H9 (cell line): ENCODE data around the gene PRDM5. TPM values are rescaled to one million over a fixed set of nuclear protein-coding genes. Genes with fewer than 3 reads are reported as not detected.

Experiments used
- DNase-seq: peaks from one replicate; pipeline ENCODE4 v3.0.0-alpha.2; 2017
- H2AFZ ChIP-seq: one replicate; pipeline ENCODE4 v1.6.1; 2013; ENCODE audit warnings: mild to moderate bottlenecking, low read length, control low read depth, moderate library complexity
- H2AK5ac ChIP-seq: 2 replicates; pipeline ENCODE4 v1.6.1; 2013; ENCODE audit warnings: low read length, control low read depth, mixed read lengths; ENCODE audit not compliant: insufficient read length
- H2BK120ac ChIP-seq: one replicate; pipeline ENCODE4 v1.6.1; 2013; ENCODE audit warnings: low read depth, mild to moderate bottlenecking, low read length, control low read depth, inconsistent platforms; ENCODE audit not compliant: poor library complexity, severe bottlenecking
- H2BK12ac ChIP-seq: 2 replicates; pipeline ENCODE4 v1.6.1; 2013; ENCODE audit warnings: low read length, control low read depth, mixed read lengths, low read depth; ENCODE audit not compliant: insufficient read length
- H2BK15ac ChIP-seq: 2 replicates; pipeline ENCODE4 v1.6.1; 2013; ENCODE audit warnings: low read depth, low read length, control low read depth
- H2BK20ac ChIP-seq: one replicate; pipeline ENCODE4 v1.6.1; 2013; ENCODE audit warnings: low read depth, mild to moderate bottlenecking, low read length, control low read depth, inconsistent platforms; ENCODE audit not compliant: poor library complexity, severe bottlenecking
- H2BK5ac ChIP-seq: 2 replicates; pipeline ENCODE4 v1.6.1; 2013; ENCODE audit warnings: low read length, control low read depth, mixed read lengths; ENCODE audit not compliant: insufficient read length
- H3K14ac ChIP-seq: 2 replicates; pipeline ENCODE4 v1.6.1; 2013; ENCODE audit warnings: low read length, control low read depth; ENCODE audit not compliant: insufficient read depth
- H3K18ac ChIP-seq: 2 replicates; pipeline ENCODE4 v1.6.1; 2013; ENCODE audit warnings: low read depth, mild to moderate bottlenecking, mixed read lengths, low read length, control low read depth; ENCODE audit not compliant: insufficient read length
- H3K23ac ChIP-seq: 2 replicates; pipeline ENCODE4 v1.6.1; 2013; ENCODE audit warnings: low read length, control low read depth, mixed read lengths, low read depth; ENCODE audit not compliant: insufficient read length
- H3K23me2 ChIP-seq: 2 replicates; pipeline ENCODE4 v1.6.1; 2013; ENCODE audit warnings: low read depth, mild to moderate bottlenecking, mixed read lengths, low read length, control low read depth; ENCODE audit not compliant: insufficient read length, poor library complexity, severe bottlenecking
- H3K27ac ChIP-seq: 2 replicates; pipeline ENCODE4 v1.5.1; 2013; ENCODE audit warnings: low read length, control low read depth, mixed read lengths, low read depth; ENCODE audit not compliant: insufficient read length
- H3K27me3 ChIP-seq: 2 replicates; pipeline ENCODE4 v1.6.1; 2013; ENCODE audit warnings: low read length, control low read depth, inconsistent platforms; ENCODE audit not compliant: insufficient read depth
- H3K4ac ChIP-seq: 2 replicates; pipeline ENCODE4 v1.6.1; 2013; ENCODE audit warnings: low read depth, mild to moderate bottlenecking, control low read depth, inconsistent platforms, low read length, moderate library complexity
- H3K4me1 ChIP-seq: 2 replicates; pipeline ENCODE4 v1.6.1; 2013; ENCODE audit warnings: low read length, control low read depth, inconsistent platforms; ENCODE audit not compliant: insufficient read depth
- H3K4me2 ChIP-seq: 2 replicates; pipeline ENCODE4 v1.6.1; 2013; ENCODE audit warnings: low read length, control low read depth, mixed read lengths; ENCODE audit not compliant: insufficient read length, insufficient read depth
- H3K56ac ChIP-seq: 2 replicates; pipeline ENCODE4 v1.6.1; 2013; ENCODE audit warnings: low read depth, mild to moderate bottlenecking, mixed read lengths, low read length, control low read depth; ENCODE audit not compliant: insufficient read length
- H3K79me1 ChIP-seq: 2 replicates; pipeline ENCODE4 v1.6.1; 2013; ENCODE audit warnings: low read depth, mild to moderate bottlenecking, moderate library complexity, low read length, control low read depth, inconsistent platforms; ENCODE audit not compliant: insufficient read depth, poor library complexity, severe bottlenecking
- H3K79me2 ChIP-seq: 2 replicates; pipeline ENCODE4 v1.6.1; 2013; ENCODE audit warnings: low read length, control low read depth, inconsistent platforms; ENCODE audit not compliant: insufficient read depth
- H3K9ac ChIP-seq: 2 replicates; pipeline ENCODE4 v1.6.1; 2013; ENCODE audit warnings: low read length, control low read depth, mixed read lengths; ENCODE audit not compliant: insufficient read length; ENCODE audit errors: extremely low read depth
- H3K9me3 ChIP-seq: one replicate; pipeline ENCODE4 v1.6.1; 2013; ENCODE audit warnings: low read depth, low read length, inconsistent platforms; ENCODE audit not compliant: control insufficient read depth
- H3T11ph ChIP-seq: one replicate; pipeline ENCODE4 v1.6.1; 2013; ENCODE audit warnings: mild to moderate bottlenecking, low read length, control low read depth, inconsistent platforms
- H4K20me1 ChIP-seq: one replicate; pipeline ENCODE4 v1.6.1; 2013; ENCODE audit not compliant: control insufficient read depth, insufficient read length, insufficient read depth
- H4K5ac ChIP-seq: 2 replicates; pipeline ENCODE4 v1.6.1; 2013; ENCODE audit warnings: low read depth, mild to moderate bottlenecking, mixed read lengths, low read length, control low read depth; ENCODE audit not compliant: insufficient read length
- H4K8ac ChIP-seq: replicated peaks from 2 replicates; pipeline ENCODE4 v1.6.1; 2013; ENCODE audit warnings: low read length, control low read depth, mixed read lengths, low read depth; ENCODE audit not compliant: insufficient read length
- H4K91ac ChIP-seq: 2 replicates; pipeline ENCODE4 v1.6.1; 2013; ENCODE audit warnings: low read depth, mild to moderate bottlenecking, moderate library complexity, mixed read lengths, low read length, control low read depth; ENCODE audit not compliant: insufficient read length
- H3K27ac Mint-ChIP-seq, 3 experiments: 2 replicates in 2 of 3; 3 replicates in 1 of 3; pipeline ENCODE4 v1.8.0; 2020 to 2021; ENCODE audit warnings: mixed read lengths in 3 of 3, mild to moderate bottlenecking in 1 of 3, moderate library complexity in 1 of 3
- H3K27me3 Mint-ChIP-seq: 2 replicates; pipeline ENCODE4 v1.8.0; 2021; ENCODE audit warnings: low read depth, mild to moderate bottlenecking, moderate library complexity, mixed read lengths
- H3K36me3 Mint-ChIP-seq, 3 experiments: 2 replicates in 2 of 3; 3 replicates in 1 of 3; pipeline ENCODE4 v1.8.0; 2020 to 2021; ENCODE audit warnings: low read depth in 3 of 3, mixed read lengths in 3 of 3; ENCODE audit not compliant: insufficient read depth in 1 of 3
- H3K4me1 Mint-ChIP-seq, 2 experiments: 2 replicates each; pipeline ENCODE4 v1.8.0; 2020; ENCODE audit warnings: mixed read lengths in 2 of 2
- H3K4me3 Mint-ChIP-seq, 2 experiments: 2 replicates in 1 of 2; 3 replicates in 1 of 2; pipeline ENCODE4 v1.8.0; 2020 to 2021; ENCODE audit warnings: mild to moderate bottlenecking in 2 of 2, mixed read lengths in 2 of 2, moderate library complexity in 1 of 2
- H3K9me3 Mint-ChIP-seq, 2 experiments: 2 replicates in 1 of 2; 3 replicates in 1 of 2; pipeline ENCODE4 v1.8.0; 2020; ENCODE audit warnings: mild to moderate bottlenecking in 2 of 2, mixed read lengths in 2 of 2, moderate library complexity in 1 of 2
- CTCF ChIP-seq: fragments of 200-600 bp; sonication (generic); conservative IDR thresholded peaks from 3 replicates; pipeline ENCODE4 v1.8.0; 2021; ENCODE audit warnings: antibody characterized with exemption, mild to moderate bottlenecking
- WGBS: extraction: QIAGEN DNeasy Blood & Tissue Kit; methylation state at CpG from one replicate; pipeline ENCODE4 v1.1.7; 2013; ENCODE audit warnings: missing lambda C conversion rate, low lambda C conversion rate, mixed read lengths; ENCODE audit not compliant: insufficient read length; ENCODE audit errors: extremely low coverage; 5-methylcytosine and 5-hydroxymethylcytosine counted together
- total RNA-seq: library from RNA; stranded (reverse); gene quantifications from 2 replicates; pipeline ENCODE4 v1.2.1, GENCODE V29; 2021

Gene PRDM5
- total RNA-seq, 1 experiment from 2014 or later, result 21.7 TPM

GRCh38 chr4:120704538-120704937 is 218.0 kb downstream of the PRDM5 start:
- H3K4me1 ChIP-seq, result no peaks in the 10 kb centered on the region

More at GRCh38 chr4:120704538-120704937, 218.0 kb downstream of the PRDM5 start:
- Histone ChIP-seq H3K79me1 (no peaks in the 10 kb centered on the region), H3K27ac (no peak overlapping the region), H4K8ac (no peak overlapping the region), H3K18ac (no peak overlapping the region), H3K23me2 (no peaks in the 10 kb centered on the region), H3K56ac (no peak overlapping the region), H2BK15ac (no peak overlapping the region), H4K91ac (no peak overlapping the region), H2BK120ac (no peak overlapping the region), H4K20me1 (no peaks in the 10 kb centered on the region), H2BK12ac (no peak overlapping the region), H3K79me2 (no peaks in the 10 kb centered on the region), H3K4me2 (no peak overlapping the region), H3T11ph (no peak overlapping the region), H3K9ac (no peak overlapping the region), H3K4ac (no peak overlapping the region), H2AK5ac (no peak overlapping the region), H4K5ac (no peak overlapping the region), H2BK5ac (no peak overlapping the region), H3K9me3 (no peaks in the 10 kb centered on the region), H2BK20ac (no peak overlapping the region), H2AFZ (no peak overlapping the region), H3K23ac (no peak overlapping the region), H3K14ac (no peak overlapping the region), H3K27me3 (no peaks in the 10 kb centered on the region)
- DNase-seq, result no peak
- Mint-ChIP-seq H3K4me1 (no peaks in the 10 kb centered on the region), H3K9me3 (0 out of 5 replicates have a peak, but pooled peaks cover 0 to 2% of the 10 kb centered on the region in 2 experiments), H3K27ac (no peak overlapping the region), H3K36me3 (peaks cover 0 to 6% (median 0%) of the 10 kb centered on the region in 3 experiments; a peak in 2 of 7 replicates), H3K27me3 (no peaks in the 10 kb centered on the region), H3K4me3 (no peak overlapping the region)
- no peak for TF ChIP-seq CTCF
- WGBS, result no CpG with 5 or more reads among the region's 6 CpGs
